ENCODE measurements around the gene VCAN.

The VCAN gene

DNA sequence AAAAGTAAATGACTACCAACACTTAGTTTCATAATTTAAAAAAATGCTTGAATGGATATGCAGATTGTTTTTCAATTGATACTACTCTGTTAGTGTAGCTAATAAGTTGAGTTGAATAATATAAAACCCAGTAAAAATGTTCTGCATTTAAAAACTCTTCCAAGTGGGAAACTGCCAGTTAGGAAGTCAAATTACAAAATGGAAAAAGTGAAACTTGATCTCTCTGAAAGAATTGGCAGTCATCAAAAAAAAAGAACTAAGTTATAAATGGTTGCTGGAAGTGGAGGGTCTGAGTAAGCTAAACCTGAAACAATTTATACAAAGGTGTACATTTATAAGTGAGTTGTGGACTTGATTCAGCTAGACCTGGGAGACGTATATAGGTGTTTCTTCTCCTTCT lies 52.4 kb downstream of the VCAN start:
- Histone ChIP-seq H3K36me3 (ENCODE audit: control insufficient read depth, low read depth, low read length) (peaks cover 76% of the 10 kb centered on the region), H3K9me3 (ENCODE audit: control insufficient read depth, low read depth, low read length) (no peaks in the 10 kb centered on the region), H3K4me1 (ENCODE audit: control insufficient read depth, low read depth, low read length) (no peaks in the 10 kb centered on the region), H3K27me3 (ENCODE audit: control insufficient read depth, insufficient read depth, low read length) (no peaks in the 10 kb centered on the region), H3K27ac (ENCODE audit: low read length) (no peak overlapping the region), H3K4me3 (ENCODE audit: low read length) (no peak overlapping the region), H3K9ac (ENCODE audit: low read length) (no peak overlapping the region)

DNA sequence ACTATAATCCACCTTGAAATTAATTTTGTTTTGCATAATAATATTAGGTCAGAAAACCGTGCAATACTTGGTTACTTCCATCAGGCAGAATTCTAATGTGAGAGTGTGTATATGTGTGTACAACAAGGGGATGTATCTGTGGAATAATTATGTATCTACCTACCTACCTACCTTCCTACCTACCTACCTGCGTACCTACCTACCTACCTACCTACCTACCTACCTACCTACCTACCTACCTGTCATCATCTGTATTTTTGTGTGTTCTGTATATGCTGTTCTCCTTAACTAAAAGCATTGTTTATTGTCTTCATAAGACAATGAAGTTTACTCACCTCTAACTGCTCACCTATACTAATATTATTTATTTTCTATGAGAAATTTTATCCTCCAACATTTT lies 52.8 kb downstream of the VCAN start:
- H3K27ac ChIP-seq (ENCODE audit: low read length): no peak overlapping the region
- peaks cover 72% of the 10 kb centered on the region for H3K36me3 ChIP-seq (ENCODE audit: control insufficient read depth, low read depth, low read length)
- H3K9ac ChIP-seq (ENCODE audit: low read length): no peak overlapping the region
- no peaks in the 10 kb centered on the region for H3K9me3 ChIP-seq (ENCODE audit: control insufficient read depth, low read depth, low read length)
- no peaks in the 10 kb centered on the region for H3K27me3 ChIP-seq (ENCODE audit: control insufficient read depth, insufficient read depth, low read length)
- no peaks in the 10 kb centered on the region for H3K4me1 ChIP-seq (ENCODE audit: control insufficient read depth, low read depth, low read length)
- no peak overlapping the region for H3K4me3 ChIP-seq (ENCODE audit: low read length)

DNA sequence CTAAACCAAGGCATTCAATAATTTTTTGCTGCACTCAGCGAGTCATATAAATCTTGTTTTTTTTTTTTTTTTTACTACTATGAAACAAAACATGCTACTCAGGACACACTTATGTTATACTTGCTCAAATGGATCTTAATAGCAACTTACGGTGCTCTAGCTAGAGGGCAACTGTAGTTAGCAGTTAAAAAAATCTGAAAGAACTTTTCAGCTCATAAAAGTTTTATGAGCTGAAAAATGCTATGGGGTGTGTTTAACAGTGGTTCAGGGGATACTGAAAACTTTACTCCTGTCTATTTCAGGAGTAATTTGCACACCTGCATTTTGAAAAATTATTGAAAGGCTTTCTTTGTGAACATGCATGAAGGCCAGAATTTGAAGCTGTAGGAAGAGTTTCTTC lies 53.4 kb downstream of the VCAN start:
- no peak overlapping the region for H3K27ac ChIP-seq (ENCODE audit: low read length)
- no peaks in the 10 kb centered on the region for H3K9me3 ChIP-seq (ENCODE audit: control insufficient read depth, low read depth, low read length)
- peaks cover 66% of the 10 kb centered on the region for H3K36me3 ChIP-seq (ENCODE audit: control insufficient read depth, low read depth, low read length)
- H3K4me1 ChIP-seq (ENCODE audit: control insufficient read depth, low read depth, low read length): peaks cover 4% of the 10 kb centered on the region
- H3K4me3 ChIP-seq (ENCODE audit: low read length): no peak overlapping the region
- H3K27me3 ChIP-seq (ENCODE audit: control insufficient read depth, insufficient read depth, low read length): no peaks in the 10 kb centered on the region
- no peak overlapping the region for H3K9ac ChIP-seq (ENCODE audit: low read length)

DNA sequence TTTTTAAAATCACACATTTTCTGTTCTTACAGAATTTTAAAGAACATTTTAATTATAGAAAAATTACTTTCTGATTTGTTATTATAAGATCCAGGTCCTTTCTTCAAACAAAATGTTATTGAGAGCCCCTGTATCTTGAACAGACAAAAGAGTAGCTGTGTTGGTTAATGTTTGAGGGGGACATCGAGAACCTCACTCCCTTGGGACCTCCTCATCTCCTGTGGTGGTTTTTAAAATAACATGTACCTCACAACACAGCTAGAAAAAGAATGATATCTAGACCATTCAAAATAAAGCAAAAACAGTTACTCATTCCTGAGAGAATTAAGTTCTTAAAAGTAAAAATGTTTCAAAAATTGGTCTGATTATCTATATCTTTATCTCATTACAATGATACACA lies 54.7 kb downstream of the VCAN start:
- no peaks in the 10 kb centered on the region for H3K9me3 ChIP-seq (ENCODE audit: control insufficient read depth, low read depth, low read length)
- no peak overlapping the region for H3K9ac ChIP-seq (ENCODE audit: low read length)
- H3K4me3 ChIP-seq (ENCODE audit: low read length): no peak overlapping the region
- no peak overlapping the region for H3K27ac ChIP-seq (ENCODE audit: low read length)
- peaks cover 53% of the 10 kb centered on the region for H3K36me3 ChIP-seq (ENCODE audit: control insufficient read depth, low read depth, low read length)
- H3K4me1 ChIP-seq (ENCODE audit: control insufficient read depth, low read depth, low read length): peaks cover 9% of the 10 kb centered on the region
- H3K27me3 ChIP-seq (ENCODE audit: control insufficient read depth, insufficient read depth, low read length): no peaks in the 10 kb centered on the region

DNA sequence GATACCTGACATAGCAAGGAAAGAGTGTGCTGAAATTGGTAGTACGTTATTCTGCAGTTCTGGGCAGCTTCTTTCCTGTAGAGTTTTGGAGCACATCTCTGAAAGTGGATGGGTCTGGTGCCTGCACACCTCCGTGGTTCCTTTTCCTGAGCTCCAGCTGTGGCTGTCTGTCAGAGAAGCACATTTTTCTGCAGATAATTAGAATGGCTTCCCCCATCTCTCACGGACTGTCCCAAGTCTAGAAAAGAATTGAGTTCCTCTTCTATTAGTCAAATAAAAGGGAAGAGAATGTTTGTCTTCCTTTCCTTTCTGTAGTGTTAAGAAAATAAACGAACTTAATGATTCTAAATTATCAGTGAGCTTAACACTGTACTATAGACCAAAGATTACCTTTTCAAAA lies 55.7 kb downstream of the VCAN start:
- Histone ChIP-seq H3K4me3 (ENCODE audit: low read length) (no peak overlapping the region), H3K27me3 (ENCODE audit: control insufficient read depth, insufficient read depth, low read length) (no peaks in the 10 kb centered on the region), H3K36me3 (ENCODE audit: control insufficient read depth, low read depth, low read length) (peaks cover 44% of the 10 kb centered on the region), H3K9me3 (ENCODE audit: control insufficient read depth, low read depth, low read length) (no peaks in the 10 kb centered on the region), H3K4me1 (ENCODE audit: control insufficient read depth, low read depth, low read length) (peaks cover 9% of the 10 kb centered on the region), H3K27ac (ENCODE audit: low read length) (no peak overlapping the region), H3K9ac (ENCODE audit: low read length) (no peak overlapping the region)

DNA sequence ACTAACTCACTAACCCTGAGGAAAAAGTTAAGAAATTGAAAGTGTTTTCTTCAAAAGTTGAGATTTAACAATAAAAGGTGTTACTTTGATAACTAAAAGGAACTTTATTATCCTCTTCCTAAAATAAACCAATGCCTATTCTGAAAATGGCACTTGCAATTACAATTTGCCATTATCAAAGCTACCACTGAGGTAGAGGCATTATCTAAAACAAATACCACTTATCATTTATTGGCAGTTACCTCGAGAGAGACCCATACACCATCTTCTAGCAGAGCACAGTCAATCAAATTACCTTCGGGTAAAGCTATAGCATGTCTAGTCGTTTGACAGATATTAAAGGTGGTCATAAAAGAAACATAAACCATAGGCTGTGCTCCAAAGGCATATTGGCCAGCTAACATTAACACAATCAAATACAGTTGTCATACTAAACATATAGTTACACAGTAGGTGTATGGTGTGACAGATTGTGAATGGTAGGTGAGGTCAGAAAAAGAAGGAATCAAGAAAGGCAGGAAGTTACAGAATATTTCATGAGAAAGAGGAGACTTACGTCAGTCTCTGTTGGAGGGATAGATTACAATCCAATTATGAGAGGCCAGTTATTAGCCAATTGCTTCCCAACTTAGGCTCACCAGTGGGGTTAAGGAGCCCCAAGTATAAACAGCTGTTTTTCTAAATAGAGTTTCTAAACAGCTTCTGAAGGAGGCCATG lies 56.3 kb downstream of the VCAN start:
- Histone ChIP-seq H3K27ac (ENCODE audit: low read length) (no peak overlapping the region), H3K36me3 (ENCODE audit: control insufficient read depth, low read depth, low read length) (peaks cover 37% of the 10 kb centered on the region), H3K27me3 (ENCODE audit: control insufficient read depth, insufficient read depth, low read length) (no peaks in the 10 kb centered on the region), H3K4me1 (ENCODE audit: control insufficient read depth, low read depth, low read length) (peaks cover 9% of the 10 kb centered on the region), H3K9ac (ENCODE audit: low read length) (no peak overlapping the region), H3K4me3 (ENCODE audit: low read length) (no peak overlapping the region), H3K9me3 (ENCODE audit: control insufficient read depth, low read depth, low read length) (no peaks in the 10 kb centered on the region)

DNA sequence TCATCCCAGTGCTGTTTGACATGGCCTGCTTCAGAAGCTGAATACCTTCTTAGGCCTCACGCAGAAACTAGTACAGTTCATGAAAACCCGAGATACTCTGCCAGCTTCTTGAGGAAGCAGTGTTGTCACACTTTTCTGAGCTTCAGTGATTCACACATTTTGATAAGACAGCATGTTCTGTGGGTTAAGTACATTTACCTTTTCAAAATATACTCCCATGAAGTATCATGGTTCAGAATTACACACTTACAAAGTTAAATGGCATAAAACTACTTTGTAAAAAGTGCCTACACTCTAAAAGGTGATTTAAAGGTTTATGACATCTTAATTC lies 56.9 kb downstream of the VCAN start:
- no peak overlapping the region for H3K4me3 ChIP-seq (ENCODE audit: low read length)
- peaks cover 9% of the 10 kb centered on the region for H3K4me1 ChIP-seq (ENCODE audit: control insufficient read depth, low read depth, low read length)
- H3K27ac ChIP-seq (ENCODE audit: low read length): no peak overlapping the region
- H3K36me3 ChIP-seq (ENCODE audit: control insufficient read depth, low read depth, low read length): peaks cover 32% of the 10 kb centered on the region
- H3K9ac ChIP-seq (ENCODE audit: low read length): no peak overlapping the region
- no peaks in the 10 kb centered on the region for H3K27me3 ChIP-seq (ENCODE audit: control insufficient read depth, insufficient read depth, low read length)
- H3K9me3 ChIP-seq (ENCODE audit: control insufficient read depth, low read depth, low read length): no peaks in the 10 kb centered on the region

DNA sequence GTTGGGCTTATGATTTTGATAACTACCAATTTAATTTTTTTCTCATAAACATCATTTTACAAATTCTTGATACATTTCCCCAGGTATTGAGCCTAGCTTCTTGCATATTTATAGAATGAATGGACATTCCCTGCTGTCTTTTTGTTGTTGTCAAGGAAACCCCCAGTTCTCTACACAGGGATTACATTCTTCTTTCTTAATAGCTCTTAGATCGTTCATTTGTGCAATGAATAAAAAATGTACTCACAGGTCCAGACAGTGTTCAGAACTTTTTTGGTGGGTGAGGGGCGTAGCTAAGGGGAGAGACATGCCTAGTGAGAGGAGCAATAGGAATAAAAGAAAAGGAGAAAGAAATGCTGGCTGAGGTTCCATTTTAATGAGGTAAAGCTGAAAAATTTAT lies 58.6 kb downstream of the VCAN start:
- Histone ChIP-seq H3K9ac (ENCODE audit: low read length) (no peak overlapping the region), H3K27ac (ENCODE audit: low read length) (no peak overlapping the region), H3K4me1 (ENCODE audit: control insufficient read depth, low read depth, low read length) (peaks cover 9% of the 10 kb centered on the region), H3K27me3 (ENCODE audit: control insufficient read depth, insufficient read depth, low read length) (no peaks in the 10 kb centered on the region), H3K36me3 (ENCODE audit: control insufficient read depth, low read depth, low read length) (peaks cover 15% of the 10 kb centered on the region), H3K4me3 (ENCODE audit: low read length) (no peak overlapping the region), H3K9me3 (ENCODE audit: control insufficient read depth, low read depth, low read length) (no peaks in the 10 kb centered on the region)

DNA sequence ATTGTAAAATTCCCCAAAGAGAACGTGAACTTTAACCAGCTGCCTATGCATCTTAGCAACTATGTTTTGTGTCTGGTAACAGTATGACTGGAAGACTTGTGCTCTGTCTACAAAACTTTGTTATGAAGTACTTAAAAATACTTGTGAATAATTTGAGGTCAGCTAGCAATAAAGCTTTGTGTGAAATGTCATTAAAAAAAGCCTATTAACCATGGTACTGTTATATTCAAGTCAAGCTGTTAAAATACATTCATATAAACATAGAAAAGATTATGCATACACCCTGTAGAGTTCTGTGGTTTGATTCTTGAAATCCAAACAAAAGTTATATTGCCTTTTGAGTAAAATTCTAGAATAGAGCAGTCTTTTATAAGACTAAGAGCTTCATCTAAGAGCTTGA lies 60.1 kb downstream of the VCAN start:
- Histone ChIP-seq H3K36me3 (ENCODE audit: control insufficient read depth, low read depth, low read length) (peaks cover 13% of the 10 kb centered on the region), H3K4me3 (ENCODE audit: low read length) (no peak overlapping the region), H3K9me3 (ENCODE audit: control insufficient read depth, low read depth, low read length) (no peaks in the 10 kb centered on the region), H3K27ac (ENCODE audit: low read length) (no peak overlapping the region), H3K4me1 (ENCODE audit: control insufficient read depth, low read depth, low read length) (peaks cover 9% of the 10 kb centered on the region), H3K9ac (ENCODE audit: low read length) (no peak overlapping the region), H3K27me3 (ENCODE audit: control insufficient read depth, insufficient read depth, low read length) (no peaks in the 10 kb centered on the region)

DNA sequence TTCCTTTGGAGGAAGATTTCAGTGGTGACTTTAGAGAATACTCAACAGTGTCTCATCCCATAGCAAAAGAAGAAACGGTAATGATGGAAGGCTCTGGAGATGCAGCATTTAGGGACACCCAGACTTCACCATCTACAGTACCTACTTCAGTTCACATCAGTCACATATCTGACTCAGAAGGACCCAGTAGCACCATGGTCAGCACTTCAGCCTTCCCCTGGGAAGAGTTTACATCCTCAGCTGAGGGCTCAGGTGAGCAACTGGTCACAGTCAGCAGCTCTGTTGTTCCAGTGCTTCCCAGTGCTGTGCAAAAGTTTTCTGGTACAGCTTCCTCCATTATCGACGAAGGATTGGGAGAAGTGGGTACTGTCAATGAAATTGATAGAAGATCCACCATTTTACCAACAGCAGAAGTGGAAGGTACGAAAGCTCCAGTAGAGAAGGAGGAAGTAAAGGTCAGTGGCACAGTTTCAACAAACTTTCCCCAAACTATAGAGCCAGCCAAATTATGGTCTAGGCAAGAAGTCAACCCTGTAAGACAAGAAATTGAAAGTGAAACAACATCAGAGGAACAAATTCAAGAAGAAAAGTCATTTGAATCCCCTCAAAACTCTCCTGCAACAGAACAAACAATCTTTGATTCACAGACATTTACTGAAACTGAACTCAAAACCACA lies 67.4 kb downstream of the VCAN start:
- Histone ChIP-seq H3K4me1 (ENCODE audit: control insufficient read depth, low read depth, low read length) (no peaks in the 10 kb centered on the region), H3K9me3 (ENCODE audit: control insufficient read depth, low read depth, low read length) (no peaks in the 10 kb centered on the region), H3K9ac (ENCODE audit: low read length) (no peak overlapping the region), H3K27me3 (ENCODE audit: control insufficient read depth, insufficient read depth, low read length) (no peaks in the 10 kb centered on the region), H3K36me3 (ENCODE audit: control insufficient read depth, low read depth, low read length) (peaks cover 70% of the 10 kb centered on the region), H3K27ac (ENCODE audit: low read length) (no peak overlapping the region), H3K4me3 (ENCODE audit: low read length) (no peak overlapping the region)

DNA sequence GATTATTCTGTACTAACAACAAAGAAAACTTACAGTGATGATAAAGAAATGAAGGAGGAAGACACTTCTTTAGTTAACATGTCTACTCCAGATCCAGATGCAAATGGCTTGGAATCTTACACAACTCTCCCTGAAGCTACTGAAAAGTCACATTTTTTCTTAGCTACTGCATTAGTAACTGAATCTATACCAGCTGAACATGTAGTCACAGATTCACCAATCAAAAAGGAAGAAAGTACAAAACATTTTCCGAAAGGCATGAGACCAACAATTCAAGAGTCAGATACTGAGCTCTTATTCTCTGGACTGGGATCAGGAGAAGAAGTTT lies 67.9 kb downstream of the VCAN start:
- H3K27ac ChIP-seq (ENCODE audit: low read length): no peak overlapping the region
- peaks cover 73% of the 10 kb centered on the region for H3K36me3 ChIP-seq (ENCODE audit: control insufficient read depth, low read depth, low read length)

DNA sequence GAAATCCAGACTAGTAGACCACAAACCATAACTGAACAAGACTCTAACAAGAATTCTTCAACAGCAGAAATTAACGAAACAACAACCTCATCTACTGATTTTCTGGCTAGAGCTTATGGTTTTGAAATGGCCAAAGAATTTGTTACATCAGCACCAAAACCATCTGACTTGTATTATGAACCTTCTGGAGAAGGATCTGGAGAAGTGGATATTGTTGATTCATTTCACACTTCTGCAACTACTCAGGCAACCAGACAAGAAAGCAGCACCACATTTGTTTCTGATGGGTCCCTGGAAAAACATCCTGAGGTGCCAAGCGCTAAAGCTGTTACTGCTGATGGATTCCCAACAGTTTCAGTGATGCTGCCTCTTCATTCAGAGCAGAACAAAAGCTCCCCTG lies 68.6 kb downstream of the VCAN start:
- no peak overlapping the region for H3K27ac ChIP-seq (ENCODE audit: low read length)
- no peak overlapping the region for H3K4me3 ChIP-seq (ENCODE audit: low read length)
- H3K4me1 ChIP-seq (ENCODE audit: control insufficient read depth, low read depth, low read length): no peaks in the 10 kb centered on the region
- no peaks in the 10 kb centered on the region for H3K9me3 ChIP-seq (ENCODE audit: control insufficient read depth, low read depth, low read length)
- H3K27me3 ChIP-seq (ENCODE audit: control insufficient read depth, insufficient read depth, low read length): no peaks in the 10 kb centered on the region
- no peak overlapping the region for H3K9ac ChIP-seq (ENCODE audit: low read length)
- peaks cover 77% of the 10 kb centered on the region for H3K36me3 ChIP-seq (ENCODE audit: control insufficient read depth, low read depth, low read length)

More for the DNA sequence above, 67.9 kb downstream of the VCAN start:
- Histone ChIP-seq H3K4me1 (ENCODE audit: control insufficient read depth, low read depth, low read length) (no peaks in the 10 kb centered on the region), H3K4me3 (ENCODE audit: low read length) (no peak overlapping the region), H3K27me3 (ENCODE audit: control insufficient read depth, insufficient read depth, low read length) (no peaks in the 10 kb centered on the region), H3K9me3 (ENCODE audit: control insufficient read depth, low read depth, low read length) (no peaks in the 10 kb centered on the region), H3K9ac (ENCODE audit: low read length) (no peak overlapping the region)
